H9 (cell line): ENCODE measurements around the gene STKLD1. TPM values are rescaled to one million over a fixed set of nuclear protein-coding genes. Genes with fewer than 3 reads are reported as not detected.

Source experiments
- DNase-seq: peaks from one replicate; pipeline ENCODE4 v3.0.0-alpha.2; 2017
- H2AFZ ChIP-seq: one replicate; pipeline ENCODE4 v1.6.1; 2013; ENCODE audit warnings: mild to moderate bottlenecking, low read length, control low read depth, moderate library complexity
- H2AK5ac ChIP-seq: 2 replicates; pipeline ENCODE4 v1.6.1; 2013; ENCODE audit warnings: low read length, control low read depth, mixed read lengths; ENCODE audit not compliant: insufficient read length
- H2BK120ac ChIP-seq: one replicate; pipeline ENCODE4 v1.6.1; 2013; ENCODE audit warnings: low read depth, mild to moderate bottlenecking, low read length, control low read depth, inconsistent platforms; ENCODE audit not compliant: poor library complexity, severe bottlenecking
- H2BK12ac ChIP-seq: 2 replicates; pipeline ENCODE4 v1.6.1; 2013; ENCODE audit warnings: low read length, control low read depth, mixed read lengths, low read depth; ENCODE audit not compliant: insufficient read length
- H2BK15ac ChIP-seq: 2 replicates; pipeline ENCODE4 v1.6.1; 2013; ENCODE audit warnings: low read depth, low read length, control low read depth
- H2BK20ac ChIP-seq: one replicate; pipeline ENCODE4 v1.6.1; 2013; ENCODE audit warnings: low read depth, mild to moderate bottlenecking, low read length, control low read depth, inconsistent platforms; ENCODE audit not compliant: poor library complexity, severe bottlenecking
- H2BK5ac ChIP-seq: 2 replicates; pipeline ENCODE4 v1.6.1; 2013; ENCODE audit warnings: low read length, control low read depth, mixed read lengths; ENCODE audit not compliant: insufficient read length
- H3K14ac ChIP-seq: 2 replicates; pipeline ENCODE4 v1.6.1; 2013; ENCODE audit warnings: low read length, control low read depth; ENCODE audit not compliant: insufficient read depth
- H3K18ac ChIP-seq: 2 replicates; pipeline ENCODE4 v1.6.1; 2013; ENCODE audit warnings: low read depth, mild to moderate bottlenecking, mixed read lengths, low read length, control low read depth; ENCODE audit not compliant: insufficient read length
- H3K23ac ChIP-seq: 2 replicates; pipeline ENCODE4 v1.6.1; 2013; ENCODE audit warnings: low read length, control low read depth, mixed read lengths, low read depth; ENCODE audit not compliant: insufficient read length
- H3K23me2 ChIP-seq: 2 replicates; pipeline ENCODE4 v1.6.1; 2013; ENCODE audit warnings: low read depth, mild to moderate bottlenecking, mixed read lengths, low read length, control low read depth; ENCODE audit not compliant: insufficient read length, poor library complexity, severe bottlenecking
- H3K27ac ChIP-seq: 2 replicates; pipeline ENCODE4 v1.5.1; 2013; ENCODE audit warnings: low read length, control low read depth, mixed read lengths, low read depth; ENCODE audit not compliant: insufficient read length
- H3K27me3 ChIP-seq: 2 replicates; pipeline ENCODE4 v1.6.1; 2013; ENCODE audit warnings: low read length, control low read depth, inconsistent platforms; ENCODE audit not compliant: insufficient read depth
- H3K4ac ChIP-seq: 2 replicates; pipeline ENCODE4 v1.6.1; 2013; ENCODE audit warnings: low read depth, mild to moderate bottlenecking, control low read depth, inconsistent platforms, low read length, moderate library complexity
- H3K4me1 ChIP-seq: 2 replicates; pipeline ENCODE4 v1.6.1; 2013; ENCODE audit warnings: low read length, control low read depth, inconsistent platforms; ENCODE audit not compliant: insufficient read depth
- H3K4me2 ChIP-seq: 2 replicates; pipeline ENCODE4 v1.6.1; 2013; ENCODE audit warnings: low read length, control low read depth, mixed read lengths; ENCODE audit not compliant: insufficient read length, insufficient read depth
- H3K56ac ChIP-seq: 2 replicates; pipeline ENCODE4 v1.6.1; 2013; ENCODE audit warnings: low read depth, mild to moderate bottlenecking, mixed read lengths, low read length, control low read depth; ENCODE audit not compliant: insufficient read length
- H3K79me1 ChIP-seq: 2 replicates; pipeline ENCODE4 v1.6.1; 2013; ENCODE audit warnings: low read depth, mild to moderate bottlenecking, moderate library complexity, low read length, control low read depth, inconsistent platforms; ENCODE audit not compliant: insufficient read depth, poor library complexity, severe bottlenecking
- H3K79me2 ChIP-seq: 2 replicates; pipeline ENCODE4 v1.6.1; 2013; ENCODE audit warnings: low read length, control low read depth, inconsistent platforms; ENCODE audit not compliant: insufficient read depth
- H3K9ac ChIP-seq: 2 replicates; pipeline ENCODE4 v1.6.1; 2013; ENCODE audit warnings: low read length, control low read depth, mixed read lengths; ENCODE audit not compliant: insufficient read length; ENCODE audit errors: extremely low read depth
- H3K9me3 ChIP-seq: one replicate; pipeline ENCODE4 v1.6.1; 2013; ENCODE audit warnings: low read depth, low read length, inconsistent platforms; ENCODE audit not compliant: control insufficient read depth
- H3T11ph ChIP-seq: one replicate; pipeline ENCODE4 v1.6.1; 2013; ENCODE audit warnings: mild to moderate bottlenecking, low read length, control low read depth, inconsistent platforms
- H4K20me1 ChIP-seq: one replicate; pipeline ENCODE4 v1.6.1; 2013; ENCODE audit not compliant: control insufficient read depth, insufficient read length, insufficient read depth
- H4K5ac ChIP-seq: 2 replicates; pipeline ENCODE4 v1.6.1; 2013; ENCODE audit warnings: low read depth, mild to moderate bottlenecking, mixed read lengths, low read length, control low read depth; ENCODE audit not compliant: insufficient read length
- H4K8ac ChIP-seq: replicated peaks from 2 replicates; pipeline ENCODE4 v1.6.1; 2013; ENCODE audit warnings: low read length, control low read depth, mixed read lengths, low read depth; ENCODE audit not compliant: insufficient read length
- H4K91ac ChIP-seq: 2 replicates; pipeline ENCODE4 v1.6.1; 2013; ENCODE audit warnings: low read depth, mild to moderate bottlenecking, moderate library complexity, mixed read lengths, low read length, control low read depth; ENCODE audit not compliant: insufficient read length
- H3K27ac Mint-ChIP-seq, 3 experiments: 2 replicates in 2 of 3; 3 replicates in 1 of 3; pipeline ENCODE4 v1.8.0; 2020 to 2021; ENCODE audit warnings: mixed read lengths in 3 of 3, mild to moderate bottlenecking in 1 of 3, moderate library complexity in 1 of 3
- H3K27me3 Mint-ChIP-seq: 2 replicates; pipeline ENCODE4 v1.8.0; 2021; ENCODE audit warnings: low read depth, mild to moderate bottlenecking, moderate library complexity, mixed read lengths
- H3K36me3 Mint-ChIP-seq, 3 experiments: 2 replicates in 2 of 3; 3 replicates in 1 of 3; pipeline ENCODE4 v1.8.0; 2020 to 2021; ENCODE audit warnings: low read depth in 3 of 3, mixed read lengths in 3 of 3; ENCODE audit not compliant: insufficient read depth in 1 of 3
- H3K4me1 Mint-ChIP-seq, 2 experiments: 2 replicates each; pipeline ENCODE4 v1.8.0; 2020; ENCODE audit warnings: mixed read lengths in 2 of 2
- H3K4me3 Mint-ChIP-seq, 2 experiments: 2 replicates in 1 of 2; 3 replicates in 1 of 2; pipeline ENCODE4 v1.8.0; 2020 to 2021; ENCODE audit warnings: mild to moderate bottlenecking in 2 of 2, mixed read lengths in 2 of 2, moderate library complexity in 1 of 2
- H3K9me3 Mint-ChIP-seq, 2 experiments: 2 replicates in 1 of 2; 3 replicates in 1 of 2; pipeline ENCODE4 v1.8.0; 2020; ENCODE audit warnings: mild to moderate bottlenecking in 2 of 2, mixed read lengths in 2 of 2, moderate library complexity in 1 of 2
- WGBS: extraction: QIAGEN DNeasy Blood & Tissue Kit; methylation state at CpG from one replicate; pipeline ENCODE4 v1.1.7; 2013; ENCODE audit warnings: missing lambda C conversion rate, low lambda C conversion rate, mixed read lengths; ENCODE audit not compliant: insufficient read length; ENCODE audit errors: extremely low coverage; 5-methylcytosine and 5-hydroxymethylcytosine counted together
- total RNA-seq: library from RNA; stranded (reverse); gene quantifications from 2 replicates; pipeline ENCODE4 v1.2.1, GENCODE V29; 2021
- TF ChIP-seq, protein P1 (sequence below): fragments of 200-600 bp; sonication (generic); conservative IDR thresholded peaks from 3 replicates; pipeline ENCODE4 v1.8.0; 2021; ENCODE audit warnings: antibody characterized with exemption, mild to moderate bottlenecking

STKLD1 gene
- total RNA-seq, 1 experiment from 2014 or later = 0.57 TPM

DNA sequence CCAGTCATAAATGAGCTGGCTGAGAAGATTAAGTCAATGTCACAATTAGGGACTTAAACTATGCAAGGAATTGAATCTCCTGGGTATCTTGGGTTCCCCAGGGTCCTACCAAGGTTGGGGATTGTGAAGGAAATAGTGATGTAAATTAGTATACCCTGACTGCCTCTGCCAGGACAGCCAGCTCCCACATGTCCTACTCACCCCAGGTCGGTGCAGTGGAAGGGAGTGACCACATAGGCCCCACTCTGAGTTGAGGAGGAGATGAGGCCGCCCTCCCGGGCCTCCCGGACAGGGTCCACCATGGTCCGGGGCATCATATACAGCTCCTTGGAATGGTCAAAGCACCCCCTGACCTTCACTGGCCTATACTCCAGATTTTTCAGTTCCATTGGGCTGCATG, 22.6 kb upstream of the STKLD1 start:
- WGBS = no CpG with 5 or more reads among the region's 5 CpGs
- no peak overlapping the region for H2AK5ac ChIP-seq
- H3T11ph ChIP-seq = no peak overlapping the region
- no peak overlapping the region for H2BK12ac ChIP-seq
- no peaks in the 10 kb centered on the region; the same call in 1 of the 2 replicates for H3K4me1 ChIP-seq
- no peak overlapping the region for H3K27ac ChIP-seq
- no peak overlapping the region for H3K56ac ChIP-seq
- no peak overlapping the region for H2BK20ac ChIP-seq
- peaks cover 15% of the 10 kb centered on the region for H3K23me2 ChIP-seq
- no peak overlapping the region for H4K8ac ChIP-seq
- H2BK15ac ChIP-seq = no peak overlapping the region
- H3K27me3 Mint-ChIP-seq = no peaks in the 10 kb centered on the region
- no peak overlapping the region for H2BK5ac ChIP-seq
- no peak overlapping the region for H3K4me2 ChIP-seq
- H4K5ac ChIP-seq = no peak overlapping the region
- H3K36me3 Mint-ChIP-seq = peaks cover 38 to 61% (median 55%) of the 10 kb centered on the region in 3 experiments
- peaks cover 5% of the 10 kb centered on the region; the same call in 1 of the 2 replicates for H3K79me2 ChIP-seq
- peaks cover 0 to 3% of the 10 kb centered on the region in 2 experiments; a peak in 1 of 5 replicates for H3K9me3 Mint-ChIP-seq
- H3K9me3 ChIP-seq = no peaks in the 10 kb centered on the region
- H4K91ac ChIP-seq = no peak overlapping the region
- no peaks in the 10 kb centered on the region for H4K20me1 ChIP-seq
- H2AFZ ChIP-seq = no peak overlapping the region
- no peak overlapping the region for H3K23ac ChIP-seq
- H3K4ac ChIP-seq = no peak overlapping the region
- H3K4me3 Mint-ChIP-seq = peak overlapping the region in 1 of 2 experiments; percentile 54; a peak in 1 of 5 replicates
- no peak overlapping the region for H3K9ac ChIP-seq
- peaks cover 3% of the 10 kb centered on the region for H3K79me1 ChIP-seq
- H3K14ac ChIP-seq = no peak overlapping the region
- H3K18ac ChIP-seq = no peak overlapping the region
- TF ChIP-seq, protein P1, sequence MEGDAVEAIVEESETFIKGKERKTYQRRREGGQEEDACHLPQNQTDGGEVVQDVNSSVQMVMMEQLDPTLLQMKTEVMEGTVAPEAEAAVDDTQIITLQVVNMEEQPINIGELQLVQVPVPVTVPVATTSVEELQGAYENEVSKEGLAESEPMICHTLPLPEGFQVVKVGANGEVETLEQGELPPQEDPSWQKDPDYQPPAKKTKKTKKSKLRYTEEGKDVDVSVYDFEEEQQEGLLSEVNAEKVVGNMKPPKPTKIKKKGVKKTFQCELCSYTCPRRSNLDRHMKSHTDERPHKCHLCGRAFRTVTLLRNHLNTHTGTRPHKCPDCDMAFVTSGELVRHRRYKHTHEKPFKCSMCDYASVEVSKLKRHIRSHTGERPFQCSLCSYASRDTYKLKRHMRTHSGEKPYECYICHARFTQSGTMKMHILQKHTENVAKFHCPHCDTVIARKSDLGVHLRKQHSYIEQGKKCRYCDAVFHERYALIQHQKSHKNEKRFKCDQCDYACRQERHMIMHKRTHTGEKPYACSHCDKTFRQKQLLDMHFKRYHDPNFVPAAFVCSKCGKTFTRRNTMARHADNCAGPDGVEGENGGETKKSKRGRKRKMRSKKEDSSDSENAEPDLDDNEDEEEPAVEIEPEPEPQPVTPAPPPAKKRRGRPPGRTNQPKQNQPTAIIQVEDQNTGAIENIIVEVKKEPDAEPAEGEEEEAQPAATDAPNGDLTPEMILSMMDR = no peak
- DNase-seq = no peak
- no peak overlapping the region for H2BK120ac ChIP-seq
- H3K27ac Mint-ChIP-seq = peak overlapping the region in 2 of 3 experiments; percentile 64 to 80; a peak in 2 of 7 replicates
- peaks cover 23 to 34% of the 10 kb centered on the region in 2 experiments for H3K4me1 Mint-ChIP-seq
- H3K27me3 ChIP-seq = no peaks in the 10 kb centered on the region
